Middle frontal gyrus (tissue), 1 donor: ENCODE results near the gene ADM5.
A peak's percentile ranks its signal among the peaks of the same experiment; 100 is the strongest.

ENCODE experiments used
- DNase-seq: peaks from one replicate; pipeline ENCODE4 v3.0.0-alpha.2; 2015; ENCODE audit warnings: low spot score; ENCODE audit errors: extremely low spot score

The ADM5 gene

DNA sequence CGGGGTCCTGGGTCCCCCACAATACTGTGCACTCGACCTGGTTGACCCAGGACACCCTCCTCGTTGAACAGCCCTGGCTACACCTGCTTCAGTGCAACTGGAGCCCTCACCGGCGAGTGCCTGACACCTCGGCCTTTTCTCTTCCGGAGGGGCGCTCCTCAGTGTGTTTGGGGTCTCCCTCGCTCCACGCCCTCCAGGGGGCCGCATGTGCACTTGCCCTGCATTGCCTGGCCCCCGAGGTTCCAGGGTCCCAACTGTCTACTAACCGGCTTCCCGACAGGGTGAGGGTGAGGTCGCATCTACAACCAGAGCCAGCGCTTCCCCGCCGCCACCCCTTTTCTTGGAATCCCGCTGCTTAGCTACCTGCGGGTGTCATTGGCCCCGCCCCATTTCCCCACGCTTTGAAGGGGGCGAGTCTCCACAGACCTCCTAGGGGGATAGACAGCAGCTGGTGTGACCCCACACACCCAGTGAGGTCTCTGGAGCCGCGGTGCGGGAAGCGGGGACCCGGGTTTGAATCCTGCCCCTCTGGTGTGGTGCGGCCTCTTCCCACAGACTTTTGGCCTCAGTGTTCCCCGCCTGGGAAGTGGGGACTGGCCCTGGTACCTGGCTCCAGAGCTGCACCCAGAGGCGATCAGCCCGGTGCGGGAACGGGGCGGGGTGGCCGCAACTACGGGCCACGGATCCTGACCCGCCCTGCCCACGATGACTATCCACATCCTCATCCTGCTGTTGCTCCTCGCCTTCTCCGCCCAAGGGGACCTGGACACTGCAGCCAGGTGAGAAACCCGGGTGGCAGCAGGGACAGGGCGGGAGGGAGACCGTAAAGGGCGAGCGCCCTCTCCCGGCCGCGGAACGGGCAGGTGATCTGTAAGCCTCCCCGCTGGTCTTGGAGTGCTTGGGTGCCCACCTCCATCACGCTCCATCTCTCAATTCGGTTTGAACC, at the start of gene ADM5:
Gene ADM5 (plus strand): TSS at position 462 of the 946 bp plus-strand sequence. CDS start 244 bp downstream, at position 706.
- DNase-seq: no peak

DNA sequence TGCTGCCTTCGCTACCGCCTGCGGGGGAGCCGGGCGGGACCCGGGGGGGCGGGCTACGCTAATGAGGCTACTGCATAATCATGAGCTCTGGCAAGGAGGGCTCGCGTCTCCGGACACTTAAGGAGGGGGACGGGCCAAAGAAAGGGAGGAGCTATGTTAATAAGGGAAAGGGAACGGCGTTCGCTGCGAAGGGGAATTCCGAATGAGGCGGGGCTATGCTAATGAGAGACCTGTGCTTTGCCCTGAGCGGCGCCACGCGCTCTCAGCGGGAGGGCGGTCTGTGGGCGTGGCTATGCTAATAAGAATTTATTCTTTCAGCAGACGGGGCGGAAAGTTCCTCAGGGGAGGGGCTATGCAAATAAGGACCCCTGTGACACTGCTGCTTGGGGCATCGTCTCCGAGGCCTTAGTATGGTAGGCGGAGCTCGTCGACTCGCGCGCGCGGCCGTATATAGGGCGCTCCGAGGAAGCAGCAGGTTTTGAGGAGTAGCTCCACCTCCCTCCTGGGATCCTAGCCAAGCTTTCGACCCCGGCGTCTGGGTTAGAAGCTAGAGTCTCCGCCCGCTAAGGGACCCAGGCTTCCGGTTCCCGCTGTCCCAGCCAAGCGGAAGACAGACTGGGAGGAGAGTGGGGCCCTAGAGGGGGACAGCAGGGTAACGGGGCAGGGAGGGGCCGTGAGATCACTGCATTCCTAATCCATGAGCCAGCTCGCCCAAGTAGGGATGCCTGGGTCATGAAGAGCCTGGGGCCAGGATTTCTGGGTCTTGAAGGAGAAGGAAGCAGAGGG, 49.1 kb upstream of the ADM5 start, which contains the start of gene RRAS:
Gene RRAS (minus strand): TSS at position 31 of the 786 bp plus-strand sequence. CDS start 45 bp downstream, outside the sequence.
- peak; percentile 94 for DNase-seq

- DNase-seq: peak; percentile 97
Observed at GRCh38 chr19:49641688-49642491, 47.5 kb upstream of the ADM5 start, which contains the start of gene SCAF1. Gene SCAF1, plus strand, starts transcription at chr19:49642209. Its CDS starts 2,818 bp downstream, at chr19:49645027.

DNA sequence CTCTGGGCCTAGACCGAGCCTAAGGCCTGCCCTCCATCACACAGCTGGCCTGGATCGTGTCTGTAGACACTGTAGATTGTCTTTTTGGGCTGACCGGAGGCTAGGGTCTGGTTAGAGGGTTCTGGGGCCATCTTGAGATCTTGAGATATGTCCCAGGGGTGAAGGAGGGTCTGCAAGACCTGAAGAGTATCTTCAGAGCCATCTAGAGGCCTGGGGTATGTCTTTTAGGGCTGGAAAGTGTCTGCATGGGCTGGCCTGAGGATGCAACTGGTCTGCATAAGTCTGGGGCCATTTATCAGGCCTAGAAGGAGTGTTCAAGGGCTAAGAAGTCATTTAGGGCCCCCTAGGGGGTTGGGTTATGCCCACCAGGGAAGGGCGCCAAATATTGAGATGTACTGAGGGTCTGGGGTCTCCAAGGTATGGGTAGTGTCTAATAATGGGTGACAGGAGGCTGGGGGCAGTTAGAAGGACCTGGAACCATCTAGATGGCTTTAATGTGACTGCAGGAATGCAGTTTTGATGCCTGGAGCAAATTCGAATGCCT, 46.8 kb upstream of the ADM5 start:
- DNase-seq: no peak

- DNase-seq: no peak
Observed at GRCh38 chr19:49643466-49643865, 45.9 kb upstream of the ADM5 start.

DNA sequence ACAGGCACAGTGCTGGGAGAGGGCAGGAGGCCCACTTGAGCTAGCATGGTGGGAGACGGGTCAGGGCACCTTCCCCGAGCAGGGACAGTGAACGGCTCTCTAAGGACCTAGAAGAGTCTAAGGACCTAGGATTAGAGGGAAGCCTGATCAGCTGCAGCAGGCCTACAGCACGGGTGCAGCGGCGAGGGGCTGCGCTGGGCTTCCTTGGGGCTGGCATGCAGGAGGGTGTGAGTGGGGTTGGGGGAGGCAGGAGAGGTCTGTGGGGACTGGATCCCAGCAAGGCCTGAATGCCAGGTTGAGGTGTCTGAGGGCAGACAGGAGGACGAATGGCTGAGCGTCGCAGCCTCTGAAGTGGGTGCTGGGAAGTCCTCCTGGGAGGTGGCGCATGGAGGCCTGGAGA, 43.8 kb upstream of the ADM5 start:
- DNase-seq: no peak

DNA sequence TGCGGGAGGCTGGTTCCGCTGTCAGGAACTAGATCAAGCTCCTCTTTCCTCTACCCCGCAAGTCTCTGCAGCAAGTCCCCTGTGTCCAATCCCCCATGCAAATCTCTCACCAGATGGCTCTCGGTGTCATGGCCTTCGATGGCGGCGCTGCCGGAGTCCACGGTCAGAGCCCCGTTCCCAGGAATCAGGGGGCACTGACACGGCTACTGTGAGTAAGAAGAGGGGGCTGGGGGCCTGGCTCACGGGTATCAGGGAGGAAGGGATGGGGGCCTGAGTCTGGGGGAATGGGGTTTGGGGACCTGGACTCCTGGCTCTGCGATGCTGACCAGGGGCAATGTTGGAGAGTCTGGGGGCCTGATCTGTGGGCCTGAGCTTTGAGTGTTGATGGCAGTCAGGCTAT, 43.4 kb upstream of the ADM5 start:
- no peak for DNase-seq

GRCh38 chr19:49646586-49646985, 42.8 kb upstream of the ADM5 start:
- no peak for DNase-seq

DNA sequence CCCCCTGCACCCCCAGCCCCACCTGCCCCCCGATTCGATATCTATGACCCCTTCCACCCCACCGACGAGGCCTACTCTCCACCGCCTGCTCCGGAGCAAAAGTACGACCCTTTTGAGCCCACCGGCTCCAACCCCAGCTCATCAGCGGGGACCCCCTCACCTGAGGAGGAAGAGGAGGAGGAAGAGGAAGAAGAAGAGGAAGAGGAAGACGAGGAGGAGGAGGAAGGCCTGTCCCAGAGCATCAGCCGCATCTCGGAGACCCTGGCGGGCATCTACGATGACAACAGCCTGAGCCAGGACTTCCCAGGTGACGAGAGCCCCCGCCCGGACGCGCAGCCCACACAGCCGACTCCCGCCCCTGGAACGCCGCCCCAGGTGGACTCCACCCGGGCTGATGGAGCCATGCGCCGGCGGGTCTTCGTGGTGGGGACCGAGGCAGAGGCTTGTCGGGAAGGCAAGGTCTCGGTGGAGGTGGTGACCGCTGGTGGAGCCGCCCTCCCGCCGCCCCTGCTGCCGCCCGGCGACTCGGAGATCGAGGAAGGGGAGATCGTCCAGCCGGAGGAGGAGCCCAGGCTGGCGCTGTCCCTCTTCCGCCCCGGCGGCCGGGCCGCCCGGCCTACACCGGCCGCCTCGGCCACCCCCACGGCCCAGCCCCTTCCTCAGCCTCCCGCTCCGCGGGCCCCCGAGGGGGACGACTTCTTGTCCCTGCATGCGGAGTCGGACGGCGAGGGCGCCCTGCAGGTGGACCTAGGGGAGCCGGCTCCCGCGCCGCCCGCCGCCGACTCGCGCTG, 38.2 kb upstream of the ADM5 start:
- DNase-seq: no peak

- no peak for DNase-seq
Observed at GRCh38 chr19:49651820-49652550, 37.4 kb upstream of the ADM5 start.

- no peak for DNase-seq
Observed at GRCh38 chr19:49652551-49653465, 36.6 kb upstream of the ADM5 start.

- DNase-seq: no peak
Observed at GRCh38 chr19:49653466-49653806, 36.0 kb upstream of the ADM5 start.

GRCh38 chr19:49654581-49654980, 34.8 kb upstream of the ADM5 start:
- DNase-seq: no peak

DNA sequence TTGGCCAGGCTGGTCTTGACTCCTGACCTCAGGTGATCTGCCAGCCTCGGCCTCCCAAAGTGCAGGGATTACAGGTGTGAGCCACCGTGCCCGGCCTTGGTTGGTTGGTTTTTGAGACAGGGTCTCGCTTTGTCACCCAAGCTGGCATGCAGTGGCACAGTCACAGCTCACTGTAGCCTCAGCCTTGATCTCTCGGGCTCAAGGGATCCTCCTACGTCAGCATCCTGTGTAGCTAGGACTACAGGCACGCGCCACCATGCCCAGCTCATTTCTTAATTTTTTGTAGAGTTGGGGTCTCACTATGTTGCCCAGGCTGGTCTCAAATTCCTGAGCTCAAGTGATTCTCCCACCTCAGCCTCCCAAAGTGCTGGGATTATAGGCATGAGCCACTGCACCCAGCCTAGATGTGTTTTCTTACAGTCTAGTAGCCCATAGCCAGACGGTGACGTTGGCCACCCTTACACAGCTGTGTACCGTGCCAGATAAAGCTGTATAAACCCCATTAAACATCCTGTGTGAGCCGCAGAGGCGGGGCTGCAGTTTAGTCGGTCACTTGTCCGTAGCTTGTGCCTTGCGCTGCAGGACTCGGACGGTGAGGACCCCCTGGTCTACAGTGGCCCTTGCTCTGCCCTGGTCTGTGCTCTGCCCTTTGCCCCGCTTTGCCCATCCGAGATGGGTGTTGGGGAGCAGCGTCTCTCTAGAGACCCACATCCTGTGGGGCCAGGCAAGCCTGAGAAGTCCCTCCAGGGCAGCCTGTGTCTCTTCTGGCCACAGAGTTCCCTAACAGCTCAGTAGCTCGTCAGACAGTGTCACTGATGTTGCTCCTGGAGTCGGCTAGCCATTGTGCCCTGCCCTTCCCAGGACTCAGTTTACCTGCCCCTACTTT, 33.6 kb upstream of the ADM5 start:
- DNase-seq: no peak

DNA sequence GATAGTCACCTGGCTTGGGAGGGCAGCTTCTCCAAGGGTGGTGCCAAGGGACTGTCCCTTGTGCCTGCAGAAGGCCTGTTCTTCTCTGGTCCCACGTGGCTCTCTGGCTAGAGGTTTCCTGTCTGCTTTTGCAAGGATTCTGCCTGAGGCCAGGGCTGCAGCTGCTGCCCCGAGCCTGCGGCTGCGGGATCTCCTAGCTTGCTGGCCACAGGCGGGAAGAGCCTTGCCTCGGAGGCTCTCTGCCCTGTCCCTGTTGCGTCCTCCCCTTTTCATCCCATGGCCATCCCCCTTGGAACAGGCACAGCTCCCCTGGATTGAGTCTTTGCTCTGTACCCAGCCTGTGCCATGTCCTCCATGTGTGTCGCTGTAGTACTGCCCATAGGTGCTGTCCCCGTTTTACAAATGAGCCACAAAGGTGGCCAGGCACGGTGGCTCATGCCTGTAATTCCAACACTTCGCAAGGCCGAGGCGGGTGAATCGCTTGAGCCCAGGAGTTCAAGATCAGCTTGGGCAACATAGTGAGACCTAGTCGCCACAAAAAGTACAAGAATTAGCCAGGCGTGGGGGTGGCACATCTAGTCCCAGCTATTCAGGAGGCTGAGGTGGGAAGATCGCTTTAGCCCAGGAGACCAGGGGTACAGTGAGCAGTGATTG, 32.8 kb upstream of the ADM5 start:
- no peak for DNase-seq

- DNase-seq: no peak
Observed at GRCh38 chr19:49657493-49658138, 31.8 kb upstream of the ADM5 start.
